Thyroid gland (tissue), 4 donors: ENCODE measurements around the gene FCER2.

Experiments used
- CTCF ChIP-seq, 6 experiments: fragments of 200-600 bp in 3 of 6; fragments of 450-650 bp in 3 of 6; sonication (generic) in 3 of 6; IDR thresholded peaks; one replicate each; pipeline ENCODE4 v1.5.1; 2016 to 2019; ENCODE audit warnings: antibody characterized with exemption in 6 of 6, mild to moderate bottlenecking in 2 of 6, inconsistent platforms in 1 of 6, moderate library complexity in 1 of 6
- POLR2A ChIP-seq, 2 donors: fragments of 450-650 bp; IDR thresholded peaks; one replicate each; pipeline ENCODE4 v1.6.1; 2017; ENCODE audit warnings: antibody characterized with exemption in 2 of 2, mild to moderate bottlenecking in 2 of 2, moderate library complexity in 1 of 2

- TF ChIP-seq CTCF (IDR thresholded peaks at IDR 0.05) (no peak), POLR2A (IDR thresholded peaks at IDR 0.05) (no peak)
Observed at GRCh38 chr19:7746903-7747884, 45.3 kb upstream of the FCER2 start, which contains the start of gene CD209.
